Measurements from ENCODE around the gene H19.

The H19 gene

GRCh38 chr11:1997755-1998154, at the start of gene H19:
Gene H19, minus strand, starts transcription at chr11:1997842.
- DNase-seq, result no peak

- DNase-seq, result no peak
Observed at GRCh38 chr11:2041963-2042362, 44.3 kb upstream of the H19 start.

- DNase-seq, result no peak
Observed at GRCh38 chr11:2041153-2041552, 43.5 kb upstream of the H19 start.

GRCh38 chr11:2039198-2039759, 41.6 kb upstream of the H19 start:
- no peak for DNase-seq

- DNase-seq, result no peak
Observed at GRCh38 chr11:2036863-2037486, 39.3 kb upstream of the H19 start.

- DNase-seq, result no peak
Observed at GRCh38 chr11:2035382-2035781, 37.7 kb upstream of the H19 start.

- DNase-seq, result no peak
Observed at GRCh38 chr11:2031058-2031457, 33.4 kb upstream of the H19 start.

- DNase-seq, result no peak
Observed at GRCh38 chr11:2027708-2028107, 30.1 kb upstream of the H19 start.

GRCh38 chr11:2015025-2015424, 17.4 kb upstream of the H19 start:
- DNase-seq, result no peak

GRCh38 chr11:2012440-2012839, 14.8 kb upstream of the H19 start:
- no peak for DNase-seq

- DNase-seq, result no peak
Observed at GRCh38 chr11:2004466-2004865, 6.8 kb upstream of the H19 start.

GRCh38 chr11:2002807-2003206, 5.2 kb upstream of the H19 start:
- no peak for DNase-seq

- DNase-seq, result no peak
Observed at GRCh38 chr11:2002042-2002776, 4.6 kb upstream of the H19 start.

- DNase-seq, result no peak
Observed at GRCh38 chr11:1998861-1999260, 1.2 kb upstream of the H19 start.

- no peak for DNase-seq
Observed at GRCh38 chr11:1998290-1998689, 648 bp upstream of the H19 start.

- no peak for DNase-seq
Observed at GRCh38 chr11:1994121-1994520, 3.5 kb downstream of the H19 start.

GRCh38 chr11:1992111-1992510, 5.5 kb downstream of the H19 start:
- no peak for DNase-seq

GRCh38 chr11:1990872-1991578, 6.6 kb downstream of the H19 start:
- no peak for DNase-seq

- DNase-seq, result no peak
Observed at GRCh38 chr11:1989953-1990352, 7.7 kb downstream of the H19 start.

GRCh38 chr11:1988667-1989317, 8.8 kb downstream of the H19 start:
- DNase-seq, result no peak

- DNase-seq, result no peak
Observed at GRCh38 chr11:1988174-1988573, 9.5 kb downstream of the H19 start.

GRCh38 chr11:1987024-1987423, 10.6 kb downstream of the H19 start:
- no peak for DNase-seq

- DNase-seq, result no peak
Observed at GRCh38 chr11:1983601-1983961, 14.1 kb downstream of the H19 start.

Measured in hippocampal formation (tissue), 2 donors.